HG03565 (cell line): ENCODE data around the gene ACOT12.
A peak's percentile ranks its signal among the peaks of the same experiment; 100 is the strongest.
"Not testable (repeated sequence)": the region's sequence is repeated elsewhere in the genome, so short reads cannot be mapped to it uniquely, and the experiment has no call there.

Experiments
- ATAC-seq: cut with Tn5 transposase; IDR thresholded peaks from one replicate; pipeline ENCODE4 v1.9.1; 2021; ENCODE audit warnings: mild to moderate bottlenecking, moderate library complexity; ENCODE audit not compliant: unreplicated experiment

ACOT12 gene

DNA sequence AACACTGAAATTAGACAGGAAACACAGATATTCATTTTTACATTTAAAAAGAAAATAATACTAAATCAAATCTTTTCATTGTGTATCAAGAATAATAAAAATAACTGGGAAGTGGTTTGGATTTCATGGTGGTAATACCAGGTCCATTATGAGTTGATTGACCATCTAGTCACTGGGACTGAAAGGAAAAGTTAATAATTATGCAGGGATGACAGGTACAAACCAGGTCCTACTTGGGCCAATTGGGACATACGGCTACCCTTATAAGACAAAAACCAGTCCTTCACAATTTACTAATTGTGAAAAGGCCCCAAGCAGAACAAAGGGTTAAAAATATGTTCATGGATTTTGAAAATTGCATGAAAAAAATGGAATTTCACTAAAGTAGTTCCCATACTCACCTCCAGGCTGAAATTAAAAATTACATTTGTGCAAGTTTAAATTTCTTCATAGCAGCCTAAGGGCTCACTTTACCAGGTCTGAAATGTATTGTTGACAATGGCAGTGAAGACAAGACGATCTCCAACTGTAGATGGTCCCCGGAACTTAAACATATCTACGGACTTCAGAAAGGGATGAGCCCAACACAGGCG is 48.4 kb downstream of the ACOT12 start:
- no peak for ATAC-seq

GRCh38 chr5:81344736-81345135 is 49.2 kb downstream of the ACOT12 start:
- ATAC-seq, result no peak

DNA sequence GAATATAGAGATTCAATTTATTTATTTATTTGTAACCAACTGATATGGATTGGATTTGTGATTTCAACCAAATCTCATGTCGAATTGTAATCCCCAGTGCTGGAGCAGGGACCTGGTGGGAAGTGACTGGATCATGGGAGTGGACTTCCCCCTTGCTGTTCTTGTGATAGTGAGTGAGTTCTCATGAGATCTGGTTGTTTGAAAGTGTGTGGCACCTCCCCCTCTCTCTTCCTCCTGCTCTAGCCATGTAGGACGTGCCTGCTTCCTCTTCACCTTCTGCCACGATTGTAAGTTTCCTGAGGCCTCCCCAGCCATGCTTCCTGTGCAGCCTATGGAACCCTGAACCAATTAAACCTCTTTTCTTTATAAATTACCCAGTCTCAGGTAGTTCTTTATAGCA is 55.7 kb downstream of the ACOT12 start:
- not testable (repeated sequence) for ATAC-seq

DNA sequence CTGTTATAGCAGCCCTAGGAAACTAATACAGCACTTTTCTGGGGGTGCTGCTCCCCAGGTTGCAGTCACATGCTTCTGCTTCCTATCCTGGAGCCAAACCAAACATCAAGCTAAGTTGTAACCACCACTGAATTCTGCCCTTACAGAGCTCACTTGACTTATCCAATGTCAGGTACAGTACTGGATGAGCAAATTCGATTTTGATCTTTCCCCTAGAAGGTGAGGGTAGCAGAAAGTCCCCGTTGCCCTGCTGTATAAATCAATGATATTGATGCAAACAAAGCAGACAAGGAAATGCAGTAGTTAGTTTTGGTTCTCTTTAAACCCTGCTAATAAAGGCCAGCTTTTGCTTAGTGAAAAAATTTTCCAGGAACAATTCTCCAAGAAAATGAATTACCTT is 56.1 kb downstream of the ACOT12 start:
- no peak for ATAC-seq

DNA sequence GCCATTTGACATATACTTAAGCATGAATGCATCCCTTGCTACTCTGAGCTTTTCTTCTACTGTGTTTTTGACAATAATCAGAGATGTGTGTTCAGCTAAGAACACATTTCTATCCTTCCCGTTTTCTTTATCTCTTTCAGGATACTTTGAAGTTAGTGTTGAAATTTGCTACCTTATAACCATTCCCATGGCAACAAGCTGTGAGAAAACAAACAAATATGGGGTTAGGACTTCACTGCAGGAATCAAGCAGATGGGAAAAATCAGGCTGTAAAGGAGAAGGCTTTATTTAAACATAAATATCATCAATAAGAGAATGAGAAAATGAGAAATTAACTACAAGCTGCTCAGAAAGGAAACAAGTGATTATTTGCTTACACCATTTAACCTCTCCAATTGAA is 57.4 kb downstream of the ACOT12 start:
- no peak for ATAC-seq

DNA sequence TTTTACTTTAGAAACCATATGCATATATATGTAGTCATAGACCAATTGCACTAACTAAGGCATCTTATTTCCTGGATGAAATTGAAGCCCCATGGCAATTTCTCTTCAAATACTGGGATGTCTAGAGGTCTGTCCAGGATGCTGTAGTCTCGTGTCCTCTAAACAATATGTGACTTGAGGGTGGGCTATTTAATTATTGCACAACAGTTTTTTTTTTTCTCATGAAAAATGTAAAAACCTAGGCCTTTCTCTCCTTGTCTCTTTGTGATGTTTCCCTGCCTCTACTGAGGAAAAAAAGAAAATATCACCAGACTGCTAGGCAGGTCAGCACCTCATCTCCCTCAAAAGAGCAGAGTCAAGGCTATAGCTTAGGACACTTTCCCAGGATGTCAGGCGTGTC is 58.0 kb downstream of the ACOT12 start:
- ATAC-seq, result no peak

DNA sequence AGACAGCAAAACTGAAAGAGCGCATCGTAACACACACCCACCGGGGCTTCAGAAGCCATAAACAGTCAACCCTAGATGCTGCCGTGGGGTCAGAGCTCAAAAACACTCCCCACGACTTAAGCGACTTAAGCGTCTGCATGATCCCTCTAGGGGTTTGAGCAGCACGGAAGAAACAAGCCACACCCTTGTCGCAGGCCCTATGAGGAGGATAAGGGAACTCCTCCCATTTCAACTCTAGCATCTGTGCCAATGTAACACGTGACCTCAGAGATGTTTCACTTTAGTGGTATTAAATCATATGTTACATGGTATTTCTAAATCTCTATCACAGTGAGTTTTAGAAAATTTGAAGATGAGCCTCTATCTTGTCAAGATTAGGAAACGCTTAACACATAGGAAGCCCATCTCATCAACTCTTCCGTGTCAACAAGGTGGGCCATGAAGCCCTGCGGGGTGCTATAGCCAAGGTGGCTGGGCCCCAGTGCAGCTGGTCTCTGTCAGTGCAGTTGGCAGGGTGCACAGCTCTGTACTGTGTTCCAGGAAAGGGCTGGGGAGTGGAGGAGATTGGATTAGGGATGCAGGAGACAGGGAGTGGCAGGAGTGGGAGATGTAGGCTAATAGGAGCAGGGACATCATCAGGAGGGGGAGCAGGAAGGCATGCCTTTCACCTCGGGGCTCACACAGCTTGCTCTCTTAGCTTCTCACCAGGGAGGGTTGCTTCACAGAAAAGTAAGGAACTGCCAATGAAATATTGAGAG is 59.5 kb downstream of the ACOT12 start:
- ATAC-seq, result no peak

GRCh38 chr5:81326554-81326953 is 67.4 kb downstream of the ACOT12 start:
- ATAC-seq, result no peak

- ATAC-seq, result no peak
Measured at GRCh38 chr5:81317536-81317935, 76.4 kb downstream of the ACOT12 start.

DNA sequence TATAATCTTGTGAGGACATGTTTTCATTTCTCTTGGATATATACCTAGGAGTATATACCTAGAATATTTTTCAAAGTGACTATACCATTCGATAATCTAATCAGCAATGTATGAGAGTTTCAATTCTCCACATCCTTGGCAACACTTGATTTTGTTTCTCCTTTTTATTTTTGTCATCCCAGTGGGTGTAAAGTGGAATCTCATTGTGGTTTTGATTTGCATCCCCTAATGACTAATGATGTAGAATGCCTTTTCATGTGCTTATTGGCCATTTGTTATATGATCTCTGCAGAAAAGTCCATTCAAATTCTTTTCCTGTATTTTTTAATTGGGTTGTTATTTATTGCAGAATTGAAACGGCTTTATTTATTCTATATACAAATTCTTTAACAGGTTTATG is 77.4 kb downstream of the ACOT12 start:
- no peak for ATAC-seq

GRCh38 chr5:81315830-81316229 is 78.1 kb downstream of the ACOT12 start:
- ATAC-seq, result no peak

- no peak for ATAC-seq
Measured at GRCh38 chr5:81315336-81315735, 78.6 kb downstream of the ACOT12 start.

- ATAC-seq, result no peak
Measured at GRCh38 chr5:81314581-81314980, 79.4 kb downstream of the ACOT12 start.

- no peak for ATAC-seq
Measured at GRCh38 chr5:81313686-81314085, 80.2 kb downstream of the ACOT12 start.

DNA sequence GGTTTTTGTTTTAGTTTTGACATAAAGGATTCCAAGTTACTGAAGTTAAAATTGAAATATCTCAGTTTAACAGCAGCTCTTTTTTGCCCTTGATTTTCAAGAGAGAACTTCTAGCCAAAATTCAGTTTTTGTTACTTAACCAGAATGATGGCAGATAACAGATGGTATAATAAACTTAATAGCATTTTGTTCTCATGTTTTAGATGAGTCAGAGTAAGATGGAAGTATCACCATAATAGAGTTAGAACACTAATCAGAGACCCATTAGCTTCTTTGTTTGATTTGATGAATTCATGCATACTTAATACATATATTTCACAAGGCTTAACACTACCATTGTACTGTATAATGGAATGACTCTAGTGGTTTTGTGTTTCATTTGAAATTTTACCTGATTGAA is 80.7 kb downstream of the ACOT12 start:
- ATAC-seq, result no peak

DNA sequence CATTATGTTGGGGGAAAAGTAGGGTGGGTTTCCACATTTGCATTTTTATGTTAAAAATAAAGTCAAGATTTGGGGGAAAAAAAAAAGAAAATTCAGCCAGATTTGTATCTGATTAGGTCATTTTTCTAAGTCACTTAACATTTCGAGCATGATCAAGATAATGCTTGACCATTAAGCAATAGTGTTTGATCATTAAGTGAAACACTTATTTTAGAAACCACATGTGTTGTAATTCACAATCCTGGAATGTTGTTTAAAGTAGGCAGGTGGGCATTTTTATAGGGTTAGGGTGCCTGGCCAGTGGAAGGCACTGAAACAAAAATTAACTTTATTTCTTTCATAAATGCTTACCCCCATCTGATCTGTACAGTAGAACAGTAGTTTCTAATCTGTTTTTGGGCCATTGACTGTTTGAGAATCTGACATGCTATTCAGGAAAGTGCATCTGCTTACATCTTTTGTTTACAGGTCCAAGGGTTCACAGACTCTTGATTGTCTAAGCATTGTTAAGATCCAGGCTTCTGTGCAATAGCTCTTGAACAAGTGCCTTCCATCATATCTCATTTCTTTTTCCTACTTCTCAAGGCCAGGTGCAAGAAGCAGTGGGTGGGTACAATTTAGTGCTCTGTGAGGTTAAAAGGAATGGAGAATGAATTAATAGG is 83.4 kb downstream of the ACOT12 start:
- ATAC-seq, result no peak

DNA sequence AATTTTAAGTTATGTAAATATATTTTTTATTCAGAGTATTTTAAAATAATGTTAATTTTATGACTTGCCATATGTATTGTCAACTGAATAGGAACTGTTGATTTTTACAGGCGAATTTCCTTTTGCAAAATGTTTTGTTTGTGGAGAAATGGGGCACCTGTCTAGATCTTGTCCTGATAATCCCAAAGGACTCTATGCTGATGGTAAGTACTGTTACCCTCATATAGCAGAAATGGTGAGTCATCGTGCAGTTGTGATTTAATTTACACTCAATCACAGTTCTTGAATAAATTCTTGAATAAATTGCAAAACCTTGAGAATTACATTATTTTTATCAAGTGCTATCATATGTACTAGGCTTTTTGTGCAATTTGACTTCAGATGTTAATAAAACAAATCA is 85.1 kb downstream of the ACOT12 start:
- ATAC-seq, result no peak

GRCh38 chr5:81305785-81306184 is 88.1 kb downstream of the ACOT12 start:
- ATAC-seq, result no peak

- ATAC-seq, result no peak
Measured at GRCh38 chr5:81303563-81303962, 90.4 kb downstream of the ACOT12 start.

DNA sequence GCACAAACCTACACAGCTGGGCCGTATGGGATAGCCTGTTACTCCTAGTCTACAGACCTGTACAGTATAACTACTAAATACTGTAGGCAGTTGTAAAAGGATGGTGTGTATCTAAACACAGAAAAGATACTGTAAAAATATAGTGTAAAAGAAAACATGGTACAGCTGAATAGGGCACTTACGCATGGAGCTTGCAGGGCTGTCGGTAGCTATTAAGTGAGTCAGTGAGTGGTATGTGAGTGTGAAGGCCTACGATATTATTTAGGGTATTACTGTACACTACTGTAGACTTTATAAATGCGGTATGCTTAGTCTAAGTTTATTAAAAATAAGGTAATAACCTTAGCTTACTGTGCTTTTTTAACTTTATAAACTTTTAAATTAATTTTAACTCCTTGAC is 91.3 kb downstream of the ACOT12 start:
- no peak for ATAC-seq

DNA sequence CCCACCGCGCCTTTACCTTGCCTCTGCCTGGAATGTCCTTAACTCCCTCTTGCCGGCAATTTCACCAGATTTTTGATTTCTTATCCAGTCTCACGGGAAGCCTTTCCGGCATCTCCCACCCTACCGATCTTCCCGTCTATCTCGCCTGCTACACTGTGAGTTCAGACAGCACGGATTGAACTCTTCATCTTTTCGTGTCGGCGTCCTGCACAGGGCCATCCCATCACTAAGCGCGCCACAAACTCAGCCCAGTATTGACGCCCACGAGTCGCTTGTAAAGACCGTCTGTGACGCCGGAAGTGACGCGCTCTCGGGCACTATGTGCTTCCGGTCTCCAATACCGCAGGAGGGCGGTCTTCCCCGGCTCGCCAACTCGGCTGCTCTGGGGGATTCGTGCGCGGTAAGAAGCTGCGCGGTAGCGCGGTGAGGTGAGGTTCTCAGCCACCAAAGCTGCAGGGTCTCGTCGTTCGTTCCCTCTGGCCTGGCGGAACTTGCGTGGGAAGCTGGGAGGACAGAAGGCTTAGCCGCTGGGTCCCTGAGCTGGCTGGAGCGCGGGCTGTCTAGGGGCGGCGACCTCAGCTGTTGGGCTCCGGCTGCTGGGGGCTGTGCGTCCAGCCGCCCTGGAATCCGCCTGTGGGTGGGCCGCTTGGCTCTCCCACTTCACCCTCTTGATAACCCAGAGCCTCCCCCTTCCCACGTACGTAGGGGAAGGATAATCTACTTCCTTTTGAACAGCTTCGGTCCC is 92.5 kb downstream of the ACOT12 start, which contains the start of gene ZCCHC9:
ZCCHC9 (plus strand) TSS at position 317 of the 745 bp plus-strand sequence. CDS start 3,171 bp downstream, outside the sequence.
- peak; percentile 90 for ATAC-seq

DNA sequence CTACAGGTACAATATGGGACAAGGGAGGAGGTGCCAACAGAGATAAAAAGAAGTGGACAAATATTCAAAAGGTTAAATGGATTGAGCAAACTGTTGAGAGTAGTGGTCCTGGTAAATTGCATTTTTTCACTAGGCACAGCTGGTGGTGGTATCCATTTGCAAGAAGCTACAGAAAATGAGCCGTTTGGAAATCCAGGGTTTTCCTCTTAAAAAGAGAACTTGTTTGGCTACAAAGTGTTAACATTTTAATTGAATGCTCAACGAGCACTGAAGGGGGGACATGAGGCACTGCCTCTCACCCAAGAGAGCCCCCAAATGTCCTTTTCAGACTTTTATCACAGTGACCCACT is 93.0 kb downstream of the ACOT12 start:
- no peak for ATAC-seq
